NCI-H1092 treated with DMSO at 0.1 percent for 48 hours (cell line): ENCODE data around the gene AGER.
"Not testable (repeated sequence)": the region's sequence is repeated elsewhere in the genome, so short reads cannot be mapped to it uniquely, and the experiment has no call there.

Experiments used
- DNase-seq: peaks from one replicate; lab custom pipeline; 2025; lab: John Stamatoyannopoulos, UW

AGER gene

GRCh38 chr6:32148289-32149091 is 35.6 kb downstream of the AGER start:
- no peak for DNase-seq

GRCh38 chr6:32147401-32148132 is 36.5 kb downstream of the AGER start:
- no peak for DNase-seq

GRCh38 chr6:32146687-32147086 is 37.4 kb downstream of the AGER start:
- DNase-seq: no peak

- no peak for DNase-seq
Observed at GRCh38 chr6:32146287-32146686, 37.8 kb downstream of the AGER start.

- DNase-seq: not testable (repeated sequence)
Observed at GRCh38 chr6:32144238-32144637, 39.8 kb downstream of the AGER start.

- no peak for DNase-seq
Observed at GRCh38 chr6:32140420-32141046, 43.5 kb downstream of the AGER start.

- DNase-seq: no peak
Observed at GRCh38 chr6:32139590-32139989, 44.5 kb downstream of the AGER start.

GRCh38 chr6:32137454-32137853 is 46.6 kb downstream of the AGER start:
- no peak for DNase-seq

GRCh38 chr6:32133786-32134185 is 50.3 kb downstream of the AGER start:
- no peak for DNase-seq

- no peak for DNase-seq
Observed at GRCh38 chr6:32132110-32132509, 51.9 kb downstream of the AGER start.

- DNase-seq: no peak
Observed at GRCh38 chr6:32131439-32131948, 52.6 kb downstream of the AGER start.
